Sciatic nerve (tissue), 2 donors: ENCODE data around the gene RABGGTA. TPM values are rescaled to one million over a fixed set of nuclear protein-coding genes. Genes with fewer than 3 reads are reported as not detected.

Experiments
- ATAC-seq: fragments of 200-7000 bp; cut with Tn5 transposase; one replicate; pipeline ENCODE4 v1.9.1; 2020; ENCODE audit warnings: mild to moderate bottlenecking, moderate library complexity
- DNase-seq: peaks from one replicate; pipeline ENCODE4 v3.0.0-alpha.2; 2020; ENCODE audit warnings: low spot score
- intact Hi-C: fragments of 100-400 bp; cut with DNase I; formaldehyde crosslinking; loops from one replicate; pipeline ENCODE4 v1.14.2; 2022
- total RNA-seq: library from RNA; stranded (reverse); fragmentation: NEBNext Ultra II Directional; extraction: Animal tissue kit (Norgen Biotek cat#: 25700); gene quantifications from one replicate; pipeline ENCODE4 v1.2.1, GENCODE V29; 2021
- donor health status: DM: no; HTN: no; CAD: no.
- donor health status: DM: no; HTN: no; CAD: no.

Gene RABGGTA, protein sequence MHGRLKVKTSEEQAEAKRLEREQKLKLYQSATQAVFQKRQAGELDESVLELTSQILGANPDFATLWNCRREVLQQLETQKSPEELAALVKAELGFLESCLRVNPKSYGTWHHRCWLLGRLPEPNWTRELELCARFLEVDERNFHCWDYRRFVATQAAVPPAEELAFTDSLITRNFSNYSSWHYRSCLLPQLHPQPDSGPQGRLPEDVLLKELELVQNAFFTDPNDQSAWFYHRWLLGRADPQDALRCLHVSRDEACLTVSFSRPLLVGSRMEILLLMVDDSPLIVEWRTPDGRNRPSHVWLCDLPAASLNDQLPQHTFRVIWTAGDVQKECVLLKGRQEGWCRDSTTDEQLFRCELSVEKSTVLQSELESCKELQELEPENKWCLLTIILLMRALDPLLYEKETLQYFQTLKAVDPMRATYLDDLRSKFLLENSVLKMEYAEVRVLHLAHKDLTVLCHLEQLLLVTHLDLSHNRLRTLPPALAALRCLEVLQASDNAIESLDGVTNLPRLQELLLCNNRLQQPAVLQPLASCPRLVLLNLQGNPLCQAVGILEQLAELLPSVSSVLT
- total RNA-seq: 31.9 TPM

DNA sequence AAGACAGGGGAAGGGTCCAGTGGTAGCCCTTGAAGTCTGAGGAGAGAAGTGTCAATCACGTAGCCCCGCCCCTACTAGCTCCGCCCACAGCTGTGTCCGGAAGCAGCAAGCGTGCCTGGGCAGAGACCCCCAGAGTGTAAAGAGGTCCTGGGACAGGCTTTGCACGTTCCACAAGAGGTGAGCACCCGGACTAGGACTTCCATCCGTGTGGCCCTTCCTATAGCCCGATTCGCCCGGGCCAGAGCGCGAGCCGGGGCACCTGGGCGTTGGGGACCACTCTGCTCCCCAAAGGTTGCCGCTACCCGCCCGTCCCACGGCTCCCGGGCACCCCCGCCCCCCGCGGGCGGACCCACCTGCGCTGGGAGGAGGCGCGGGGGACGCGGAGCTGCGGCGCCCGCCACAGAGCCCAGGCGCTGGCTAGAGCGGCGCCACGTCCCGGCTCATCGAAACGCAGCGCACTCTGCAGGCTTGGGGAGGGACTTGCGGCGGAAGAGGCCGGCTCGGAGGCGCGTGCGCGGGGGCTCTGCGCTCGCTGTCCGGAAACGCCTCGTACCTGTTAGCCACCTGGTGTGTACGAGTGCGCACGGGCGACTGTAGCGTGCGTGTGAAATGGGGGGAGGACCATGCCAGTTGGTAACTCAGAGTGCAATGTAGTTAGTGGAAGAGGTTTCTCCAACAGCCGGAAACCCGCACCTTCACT is at the start of gene RABGGTA:
TSS of gene RABGGTA (minus strand) at position 464 of the 700 bp plus-strand sequence. CDS start 482 bp downstream, outside the sequence.
- intact Hi-C loops: no loop called here
- DNase-seq: peak; percentile 91
- ATAC-seq: peak; percentile 95

DNA sequence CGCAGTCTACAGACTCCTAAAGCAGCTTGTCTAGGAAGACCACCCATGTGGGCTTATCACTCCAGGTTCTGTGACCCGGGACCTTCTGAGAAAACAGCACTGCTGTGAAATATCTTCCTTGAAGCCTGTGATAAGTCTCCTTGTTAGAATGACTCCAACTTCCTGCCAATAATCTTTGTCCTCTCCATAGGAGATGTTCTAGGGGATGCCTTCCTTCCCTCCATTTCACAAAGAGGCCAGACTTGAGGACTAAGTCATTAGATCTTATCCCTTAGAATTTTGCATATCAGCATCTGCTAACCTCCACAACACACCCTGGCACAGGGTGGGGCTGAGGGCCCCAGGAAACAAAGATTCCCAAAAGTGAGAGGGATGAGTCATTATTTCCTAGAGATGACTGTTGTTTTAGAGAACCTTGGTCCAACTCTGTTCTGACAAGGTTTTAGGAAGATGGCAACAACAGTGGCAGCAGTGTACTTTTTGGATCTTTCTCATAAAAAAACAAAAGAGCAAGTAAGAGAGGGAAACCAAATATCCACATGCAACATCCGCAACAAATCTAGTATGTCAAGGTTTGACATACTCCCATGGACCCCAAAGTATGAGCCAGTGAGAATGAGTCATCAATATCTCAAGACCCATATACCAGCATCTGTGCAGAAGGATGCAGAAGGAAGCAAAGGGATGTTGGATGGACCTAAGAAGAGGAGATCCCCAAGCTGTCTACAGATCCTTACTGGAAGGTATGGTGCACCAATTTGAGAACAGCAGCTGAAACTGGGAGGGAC is 45.9 kb upstream of the RABGGTA start:
- no peak for DNase-seq
- no peak for ATAC-seq
- intact Hi-C loops: no loop called here

DNA sequence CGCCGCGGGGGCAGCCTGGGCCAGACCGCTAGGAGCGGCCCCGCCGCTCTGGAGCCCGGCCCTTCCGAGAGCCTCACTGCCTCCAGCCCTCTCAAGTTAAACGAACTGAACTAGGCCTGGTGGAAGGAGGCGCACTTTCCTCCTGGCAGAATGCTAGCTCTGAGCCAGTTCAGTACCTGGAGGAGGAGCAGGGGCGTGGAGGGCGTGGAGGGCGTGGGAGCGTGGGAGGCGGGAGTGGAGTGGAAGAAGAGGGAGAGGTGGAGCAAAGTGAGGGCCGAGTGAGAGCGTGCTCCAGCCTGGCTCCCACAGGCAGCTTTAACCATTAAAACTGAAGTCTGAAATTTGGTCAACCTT is 45.2 kb upstream of the RABGGTA start:
- ATAC-seq (no peak), DNase-seq (no peak)
- intact Hi-C loops: no loop called here

DNA sequence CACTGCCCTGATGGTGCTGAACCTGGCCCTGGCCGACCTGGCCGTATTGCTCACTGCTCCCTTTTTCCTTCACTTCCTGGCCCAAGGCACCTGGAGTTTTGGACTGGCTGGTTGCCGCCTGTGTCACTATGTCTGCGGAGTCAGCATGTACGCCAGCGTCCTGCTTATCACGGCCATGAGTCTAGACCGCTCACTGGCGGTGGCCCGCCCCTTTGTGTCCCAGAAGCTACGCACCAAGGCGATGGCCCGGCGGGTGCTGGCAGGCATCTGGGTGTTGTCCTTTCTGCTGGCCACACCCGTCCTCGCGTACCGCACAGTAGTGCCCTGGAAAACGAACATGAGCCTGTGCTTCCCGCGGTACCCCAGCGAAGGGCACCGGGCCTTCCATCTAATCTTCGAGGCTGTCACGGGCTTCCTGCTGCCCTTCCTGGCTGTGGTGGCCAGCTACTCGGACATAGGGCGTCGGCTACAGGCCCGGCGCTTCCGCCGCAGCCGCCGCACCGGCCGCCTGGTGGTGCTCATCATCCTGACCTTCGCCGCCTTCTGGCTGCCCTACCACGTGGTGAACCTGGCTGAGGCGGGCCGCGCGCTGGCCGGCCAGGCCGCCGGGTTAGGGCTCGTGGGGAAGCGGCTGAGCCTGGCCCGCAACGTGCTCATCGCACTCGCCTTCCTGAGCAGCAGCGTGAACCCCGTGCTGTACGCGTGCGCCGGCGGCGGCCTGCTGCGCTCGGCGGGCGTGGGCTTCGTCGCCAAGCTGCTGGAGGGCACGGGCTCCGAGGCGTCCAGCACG is 44.6 kb upstream of the RABGGTA start:
- DNase-seq (no peak), ATAC-seq (peak; percentile 33)
- intact Hi-C loops: no loop called here

DNA sequence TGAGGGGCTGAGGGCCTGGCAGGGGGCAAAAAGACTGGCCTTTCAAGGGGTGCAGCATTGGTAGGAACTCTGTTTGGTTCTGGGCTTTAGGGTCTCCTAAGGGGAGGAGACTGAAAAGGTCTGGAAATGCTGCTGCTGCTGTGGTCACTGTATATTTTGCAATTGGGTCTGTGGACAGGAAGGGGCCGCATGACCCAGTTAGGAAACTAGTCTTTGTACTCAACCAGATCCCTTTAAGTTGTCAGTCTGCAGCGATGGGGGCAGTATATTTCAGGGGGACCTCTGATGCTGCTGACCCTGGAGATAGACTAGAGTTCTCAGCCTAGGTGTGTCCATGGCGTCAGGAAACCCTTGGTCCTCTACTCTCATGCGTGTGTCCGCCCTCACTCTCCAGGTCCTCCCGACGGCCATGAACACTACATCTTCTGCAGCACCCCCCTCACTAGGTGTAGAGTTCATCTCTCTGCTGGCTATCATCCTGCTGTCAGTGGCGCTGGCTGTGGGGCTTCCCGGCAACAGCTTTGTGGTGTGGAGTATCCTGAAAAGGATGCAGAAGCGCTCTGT is 43.9 kb upstream of the RABGGTA start:
- ATAC-seq (no peak), DNase-seq (no peak)
- intact Hi-C loops: no loop called here

DNA sequence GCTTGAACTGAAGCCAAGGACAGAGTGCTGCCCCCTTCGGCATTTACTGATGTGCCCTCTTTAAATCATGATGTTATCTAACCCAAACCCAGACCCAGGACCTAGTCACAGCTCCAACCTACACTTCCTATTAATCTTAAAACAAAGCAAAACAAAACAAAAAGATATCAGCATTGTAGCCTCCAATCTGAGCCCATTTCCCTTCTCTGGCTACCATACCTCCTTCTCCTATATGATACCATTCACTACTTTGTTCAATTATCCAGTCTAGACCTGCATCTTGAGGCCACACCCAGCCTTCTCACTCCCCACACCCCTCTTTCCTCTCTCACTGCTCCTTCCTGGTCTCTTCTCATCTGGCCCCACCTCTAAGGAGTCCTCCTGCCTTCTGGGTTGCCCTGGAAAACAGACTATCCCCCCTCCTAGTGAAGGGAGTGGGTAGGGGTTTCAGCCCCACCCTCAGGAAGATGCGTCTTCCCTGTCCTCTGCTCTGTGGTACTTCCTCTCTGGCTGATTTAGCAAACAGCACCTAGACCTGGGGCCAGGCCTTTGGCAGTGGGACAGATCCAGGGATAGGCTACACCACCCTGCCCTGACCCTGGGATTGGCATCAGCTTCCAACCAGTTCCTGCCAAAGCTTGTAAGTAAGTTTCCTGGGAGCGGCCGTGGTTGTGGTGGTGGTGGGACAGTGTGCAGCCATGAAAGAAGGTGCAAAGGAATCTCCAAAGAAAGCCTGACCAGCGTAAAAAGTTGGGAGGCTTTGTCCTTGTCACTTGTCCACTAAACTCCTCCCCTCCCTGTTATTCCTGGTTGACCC is 43.2 kb upstream of the RABGGTA start:
- ATAC-seq: no peak
- no peak for DNase-seq
- intact Hi-C loops: no loop called here

DNA sequence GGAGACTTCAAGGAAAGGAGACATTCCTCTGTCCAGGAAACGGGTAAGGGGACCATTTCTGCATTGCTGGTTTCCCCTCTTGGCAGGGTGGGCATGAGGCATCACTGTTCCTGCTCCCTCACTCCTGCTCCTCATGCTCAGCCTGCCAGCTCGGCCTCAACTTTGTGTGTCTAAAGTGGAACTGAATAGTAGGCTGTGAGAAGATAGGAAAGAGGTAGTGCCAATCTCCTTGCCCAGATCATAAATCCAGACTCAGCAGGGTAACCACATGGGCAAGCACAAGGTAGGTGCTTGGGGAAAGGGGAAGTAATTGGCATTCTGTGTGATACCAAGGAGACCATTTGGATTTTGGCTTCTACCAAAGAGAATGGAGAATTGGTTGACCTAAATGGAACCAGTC is 42.5 kb upstream of the RABGGTA start:
- DNase-seq: no peak
- ATAC-seq: no peak
- intact Hi-C loops: no loop called here

DNA sequence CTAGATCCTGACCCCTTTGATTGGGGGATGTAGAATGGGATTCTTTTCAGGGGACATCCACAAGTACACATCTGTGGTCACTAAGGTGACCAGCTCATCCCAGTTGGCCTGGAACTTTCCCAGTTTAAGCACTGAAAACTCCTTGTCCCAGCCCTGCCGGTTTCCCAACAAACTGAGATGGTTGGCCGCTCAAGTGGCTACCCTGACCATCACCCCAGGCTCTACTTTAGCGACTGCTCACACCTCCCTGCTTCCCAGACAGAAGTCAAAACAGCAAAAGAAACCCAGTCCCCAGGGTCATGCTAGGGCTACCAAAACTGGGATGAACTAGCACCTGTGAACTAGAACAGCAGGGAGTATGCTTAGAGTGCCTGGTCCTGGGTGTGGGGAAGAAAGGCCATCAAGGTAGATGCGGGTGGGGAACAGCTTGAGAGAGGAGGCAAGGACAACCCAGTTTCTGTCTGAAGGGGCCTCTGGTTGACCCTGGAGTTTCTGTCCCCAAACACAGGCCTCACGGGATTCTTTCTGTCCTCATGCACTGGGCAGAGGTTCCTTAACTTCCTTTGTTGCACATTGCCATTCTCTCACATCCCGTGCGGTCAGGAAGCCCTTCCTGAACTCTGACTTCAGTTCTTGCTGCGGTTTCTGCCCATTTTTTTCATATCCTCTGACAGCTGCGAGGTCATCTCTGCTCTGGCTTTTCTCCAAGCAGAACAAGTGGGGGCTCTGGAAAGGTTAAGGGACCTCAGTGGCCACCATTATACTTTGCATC is 41.5 kb upstream of the RABGGTA start:
- intact Hi-C loops: no loop called here
- no peak for DNase-seq
- ATAC-seq: no peak

DNA sequence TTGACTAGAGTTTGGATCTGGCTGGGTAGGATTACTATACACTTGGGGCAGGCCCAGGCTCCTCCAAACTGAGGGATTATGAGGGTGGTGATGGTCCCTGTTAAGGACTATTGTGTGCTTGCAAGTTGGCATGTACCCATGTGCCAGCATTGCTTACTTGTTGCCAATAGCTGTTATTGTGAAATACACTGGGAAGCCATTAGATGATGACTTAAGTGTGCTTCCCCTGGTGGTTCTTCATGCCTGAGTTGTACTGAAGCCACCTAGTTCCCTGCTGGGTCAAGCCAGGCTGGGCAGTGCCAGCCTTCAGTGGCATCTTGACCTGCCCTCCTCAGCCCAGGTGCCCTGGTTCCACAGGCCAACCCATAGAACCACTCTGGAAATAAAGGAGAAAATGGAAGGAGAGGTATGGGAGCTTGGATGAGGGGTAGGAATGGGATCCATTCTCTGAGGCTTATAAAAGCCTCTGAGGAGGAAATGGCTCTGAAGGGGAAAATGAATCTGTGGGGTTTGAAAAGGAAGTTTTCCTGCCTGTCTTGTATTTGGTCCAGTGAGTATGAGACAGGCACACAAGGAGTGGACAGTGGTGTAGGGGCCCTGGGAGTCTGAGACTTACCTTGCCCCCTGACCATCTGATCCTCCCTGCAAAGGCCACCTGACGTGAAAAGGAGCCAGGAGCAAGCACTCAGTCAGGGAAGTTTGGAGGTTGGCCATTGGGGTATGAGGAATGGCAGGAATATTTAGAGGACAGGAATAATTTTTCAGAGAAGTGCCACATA is 40.6 kb upstream of the RABGGTA start:
- intact Hi-C loops: no loop called here
- DNase-seq (no peak), ATAC-seq (peak; percentile 3)

DNA sequence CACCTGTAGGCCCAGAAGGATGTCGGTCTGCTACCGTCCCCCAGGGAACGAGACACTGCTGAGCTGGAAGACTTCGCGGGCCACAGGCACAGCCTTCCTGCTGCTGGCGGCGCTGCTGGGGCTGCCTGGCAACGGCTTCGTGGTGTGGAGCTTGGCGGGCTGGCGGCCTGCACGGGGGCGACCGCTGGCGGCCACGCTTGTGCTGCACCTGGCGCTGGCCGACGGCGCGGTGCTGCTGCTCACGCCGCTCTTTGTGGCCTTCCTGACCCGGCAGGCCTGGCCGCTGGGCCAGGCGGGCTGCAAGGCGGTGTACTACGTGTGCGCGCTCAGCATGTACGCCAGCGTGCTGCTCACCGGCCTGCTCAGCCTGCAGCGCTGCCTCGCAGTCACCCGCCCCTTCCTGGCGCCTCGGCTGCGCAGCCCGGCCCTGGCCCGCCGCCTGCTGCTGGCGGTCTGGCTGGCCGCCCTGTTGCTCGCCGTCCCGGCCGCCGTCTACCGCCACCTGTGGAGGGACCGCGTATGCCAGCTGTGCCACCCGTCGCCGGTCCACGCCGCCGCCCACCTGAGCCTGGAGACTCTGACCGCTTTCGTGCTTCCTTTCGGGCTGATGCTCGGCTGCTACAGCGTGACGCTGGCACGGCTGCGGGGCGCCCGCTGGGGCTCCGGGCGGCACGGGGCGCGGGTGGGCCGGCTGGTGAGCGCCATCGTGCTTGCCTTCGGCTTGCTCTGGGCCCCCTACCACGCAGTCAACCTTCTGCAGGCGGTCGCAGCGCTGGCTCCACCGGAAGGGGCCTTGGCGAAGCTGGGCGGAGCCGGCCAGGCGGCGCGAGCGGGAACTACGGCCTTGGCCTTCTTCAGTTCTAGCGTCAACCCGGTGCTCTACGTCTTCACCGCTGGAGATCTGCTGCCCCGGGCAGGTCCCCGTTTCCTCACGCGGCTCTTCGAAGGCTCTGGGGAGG is 39.5 kb upstream of the RABGGTA start, which contains the start of gene LTB4R:
TSS of gene LTB4R (plus strand) at position 857 of the 959 bp plus-strand sequence. CDS start 4,150 bp downstream, outside the sequence.
- intact Hi-C loops: no loop called here
- ATAC-seq: peak; percentile 67
- peak; percentile 80 for DNase-seq

DNA sequence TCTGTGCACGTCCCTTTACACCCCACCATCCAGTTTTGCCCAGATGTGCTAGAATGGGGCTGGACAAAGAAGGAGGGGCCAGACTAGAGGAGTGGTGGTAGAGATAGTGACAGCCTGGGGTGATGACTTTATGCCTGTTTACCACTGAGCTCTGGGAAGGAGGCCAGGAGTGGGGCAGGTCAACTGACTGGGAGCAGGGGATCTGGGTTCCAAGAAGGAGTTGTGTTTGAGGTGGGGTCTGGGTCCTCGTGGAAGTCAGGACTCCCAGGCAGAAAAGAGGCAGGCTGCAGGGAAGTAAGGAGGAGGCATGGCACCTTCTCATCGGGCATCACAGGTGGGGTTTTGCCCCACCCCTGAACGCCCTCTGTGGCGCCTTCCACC is 38.9 kb upstream of the RABGGTA start:
- intact Hi-C loops: no loop called here
- DNase-seq: no peak
- ATAC-seq: no peak

DNA sequence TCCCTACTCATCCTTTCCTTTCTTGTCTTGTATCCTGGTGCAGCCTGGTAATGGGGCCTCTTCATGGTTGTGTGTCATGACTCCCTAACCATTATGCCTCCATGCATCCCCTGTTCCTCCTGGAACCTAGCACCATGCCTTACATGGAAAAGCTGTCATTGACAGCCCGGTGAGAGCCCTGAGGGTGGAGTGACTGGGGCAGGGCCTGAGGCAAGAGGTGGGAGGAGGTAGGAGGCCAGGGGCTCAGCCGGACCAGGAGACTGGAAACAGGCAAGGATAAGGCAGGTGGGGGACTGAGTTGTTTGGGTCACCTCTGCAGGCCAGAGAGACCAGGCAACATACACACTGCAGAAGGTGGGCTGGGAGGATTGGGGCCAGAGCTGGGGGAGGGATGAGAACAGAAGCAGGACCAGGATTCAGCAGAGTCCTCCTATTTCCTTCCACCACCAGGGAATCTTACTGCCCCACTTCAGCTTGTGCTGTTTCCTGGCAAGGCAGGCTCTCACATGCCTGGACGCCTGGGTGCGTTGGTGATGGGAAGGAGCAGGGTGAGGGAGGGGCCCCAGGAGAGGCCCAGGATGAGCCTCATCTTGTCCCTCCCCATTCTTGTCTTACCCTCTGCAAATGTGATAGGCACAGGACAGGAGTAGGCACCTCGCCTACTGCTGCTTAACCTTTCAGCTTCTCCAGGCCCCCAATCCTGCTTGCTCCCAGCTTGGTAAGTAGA is 38.3 kb upstream of the RABGGTA start, which contains the start of gene LTB4R2:
TSS of gene LTB4R2 (plus strand) at position 603 of the 727 bp plus-strand sequence. CDS start 525 bp downstream, outside the sequence.
- DNase-seq (no peak), ATAC-seq (no peak)
- intact Hi-C loops: no loop called here

DNA sequence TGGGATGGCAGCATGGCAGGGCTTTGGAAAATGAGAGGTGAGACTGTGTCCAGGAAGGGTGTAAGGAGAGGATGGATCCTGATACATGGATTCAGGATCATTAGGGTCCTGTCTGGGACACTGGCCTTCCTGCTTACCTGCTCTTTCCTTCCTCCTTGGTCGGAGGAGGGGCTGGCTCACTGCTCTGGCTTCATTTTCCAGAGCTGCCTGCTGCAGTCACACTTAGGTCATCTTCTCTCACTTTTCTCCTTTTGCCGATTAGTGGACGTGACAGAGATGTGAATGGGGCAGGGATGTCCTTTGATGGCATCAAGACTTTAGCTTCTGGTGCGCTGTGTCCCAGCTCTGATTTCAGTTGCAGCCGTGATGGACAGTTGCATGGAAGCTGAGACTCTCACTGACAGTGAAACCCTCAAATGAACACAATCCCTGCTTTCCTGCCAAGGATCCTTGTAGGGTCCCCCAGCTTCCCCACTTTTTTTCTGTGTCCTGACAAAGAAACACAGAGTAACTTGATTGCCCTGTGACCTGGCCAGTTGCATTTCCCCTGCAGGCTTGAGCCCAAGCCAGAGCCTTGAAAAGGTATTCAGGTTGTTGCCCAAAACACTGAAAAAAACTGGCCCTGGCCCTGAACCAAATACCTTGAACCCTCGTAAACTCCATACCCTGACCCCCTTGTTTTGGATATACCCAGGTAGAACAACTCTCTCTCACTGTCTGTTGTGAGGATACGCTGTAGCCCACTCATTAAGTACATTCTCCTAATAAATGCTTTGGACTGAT is 37.1 kb upstream of the RABGGTA start:
- ATAC-seq (no peak), DNase-seq (no peak)
- intact Hi-C loops: no loop called here
